ENCODE measurements around the gene GSK3B.

GSK3B gene

GRCh38 chr3:120093911-120094775 lies at the start of gene GSK3B:
Gene GSK3B (minus strand): TSS chr3:120094447. CDS start chr3:120093434, 1,013 bp downstream.
- DNase-seq (ENCODE audit: low read depth): peak; percentile 96

GRCh38 chr3:120143676-120144075 lies 49.4 kb upstream of the GSK3B start:
- DNase-seq (ENCODE audit: low read depth): no peak

- no peak for DNase-seq (ENCODE audit: low read depth)
Measured at GRCh38 chr3:120142236-120142635, 48.0 kb upstream of the GSK3B start.

GRCh38 chr3:120140098-120140742 lies 46.0 kb upstream of the GSK3B start:
- DNase-seq (ENCODE audit: low read depth): no peak

- DNase-seq (ENCODE audit: low read depth): no peak
Measured at GRCh38 chr3:120139140-120139539, 44.9 kb upstream of the GSK3B start.

- no peak for DNase-seq (ENCODE audit: low read depth)
Measured at GRCh38 chr3:120137548-120137947, 43.3 kb upstream of the GSK3B start.

GRCh38 chr3:120130656-120131055 lies 36.4 kb upstream of the GSK3B start:
- no peak for DNase-seq (ENCODE audit: low read depth)

- no peak for DNase-seq (ENCODE audit: low read depth)
Measured at GRCh38 chr3:120129718-120130513, 35.7 kb upstream of the GSK3B start.

- no peak for DNase-seq (ENCODE audit: low read depth)
Measured at GRCh38 chr3:120129051-120129450, 34.8 kb upstream of the GSK3B start.

GRCh38 chr3:120125992-120126391 lies 31.7 kb upstream of the GSK3B start:
- DNase-seq (ENCODE audit: low read depth): no peak

- DNase-seq (ENCODE audit: low read depth): no peak
Measured at GRCh38 chr3:120119846-120120510, 25.7 kb upstream of the GSK3B start.

GRCh38 chr3:120114981-120115380 lies 20.7 kb upstream of the GSK3B start:
- DNase-seq (ENCODE audit: low read depth): no peak

- DNase-seq (ENCODE audit: low read depth): no peak
Measured at GRCh38 chr3:120114376-120114775, 20.1 kb upstream of the GSK3B start.

GRCh38 chr3:120113128-120114116 lies 19.2 kb upstream of the GSK3B start:
- no peak for DNase-seq (ENCODE audit: low read depth)

- DNase-seq (ENCODE audit: low read depth): no peak
Measured at GRCh38 chr3:120111898-120112297, 17.7 kb upstream of the GSK3B start.

GRCh38 chr3:120103276-120103675 lies 9.0 kb upstream of the GSK3B start:
- DNase-seq (ENCODE audit: low read depth): no peak

- no peak for DNase-seq (ENCODE audit: low read depth)
Measured at GRCh38 chr3:120102674-120103073, 8.4 kb upstream of the GSK3B start.

GRCh38 chr3:120102232-120102631 lies 8.0 kb upstream of the GSK3B start:
- DNase-seq (ENCODE audit: low read depth): no peak

GRCh38 chr3:120101624-120102023 lies 7.4 kb upstream of the GSK3B start:
- no peak for DNase-seq (ENCODE audit: low read depth)

GRCh38 chr3:120100711-120101110 lies 6.5 kb upstream of the GSK3B start:
- DNase-seq (ENCODE audit: low read depth): no peak

- DNase-seq (ENCODE audit: low read depth): no peak
Measured at GRCh38 chr3:120098710-120099109, 4.5 kb upstream of the GSK3B start.
